SK-N-MC (cell line): ENCODE data around the gene CLCN1.

Source experiments
- FOXP2 ChIP-seq: optimal IDR thresholded peaks from 2 replicates; pipeline ENCODE3; 2011; ENCODE audit warnings: mild to moderate bottlenecking, moderate library complexity; ENCODE audit not compliant: insufficient read depth; ENCODE audit errors: extremely low read length, control extremely low read depth
- POLR2AphosphoS5 ChIP-seq: IDR thresholded peaks from 2 replicates; pipeline ENCODE4 v1.6.1; 2012; ENCODE audit warnings: mild to moderate bottlenecking, low read depth, low read length, borderline replicate concordance

- no peak for TF ChIP-seq POLR2AphosphoS5
- TF ChIP-seq FOXP2, result no peak
Measured at GRCh38 chr7:143271240-143271639, 44.7 kb upstream of the CLCN1 start.
